Measurements from ENCODE around the gene PLEKHH1. TPM values are rescaled to one million over a fixed set of nuclear protein-coding genes. Genes with fewer than 3 reads are reported as not detected.
A peak's percentile ranks its signal among the peaks of the same experiment; 100 is the strongest.
"Not testable (repeated sequence)": the region's sequence is repeated elsewhere in the genome, so short reads cannot be mapped to it uniquely, and the experiment has no call there.

PLEKHH1 gene
- total and polyA plus RNA-seq, 4 donors = 0.46 to 2.4 (median 0.89) TPM

- 12% methylated on average over 19 of the region's 19 CpGs for WGBS
- Histone ChIP-seq H3K27me3 (ENCODE audit: control insufficient read depth in 4 of 4, insufficient read depth in 4 of 4, low read length in 3 of 4) (no peaks in the 10 kb centered on the region), H3K4me3 (ENCODE audit: low read depth in 1 of 3, low read length in 3 of 3) (peak overlapping the region; percentile 9 to 52 (median 51)), H3K4me1 (ENCODE audit: control insufficient read depth in 4 of 4, insufficient read depth in 4 of 4, low read length in 3 of 4) (peaks cover 0 to 14% (median 4%) of the 10 kb centered on the region in 4 donors), H3K27ac (ENCODE audit: low read depth in 1 of 2, low read length in 2 of 2) (no peak overlapping the region), H3K9ac (ENCODE audit: low read depth in 1 of 2, low read length in 2 of 2) (peak overlapping the region in 1 of 2 donors; percentile 19), H3K36me3 (ENCODE audit: control insufficient read depth in 4 of 4, insufficient read depth in 3 of 4, low read depth in 1 of 4, low read length in 3 of 4) (no peaks in the 10 kb centered on the region), H3K9me3 (ENCODE audit: control insufficient read depth in 4 of 4, low read length in 3 of 4) (no peaks in the 10 kb centered on the region)
- no peak for TF ChIP-seq YY1 (IDR thresholded peaks at IDR 0.05)
- TF ChIP-seq HNF4G (IDR thresholded peaks at IDR 0.05) = no peak
- TF ChIP-seq GABPA (IDR thresholded peaks at IDR 0.05 in 1 of 2, conservative IDR thresholded peaks at IDR 0.05 in 1 of 2) = no peak
- no peak for TF ChIP-seq RAD21 (IDR thresholded peaks at IDR 0.05)
- no peak for TF ChIP-seq ATF3 (IDR thresholded peaks at IDR 0.05)
- TF ChIP-seq NR2F2 (IDR thresholded peaks at IDR 0.05) = no peak
- no peak for TF ChIP-seq RXRA (IDR thresholded peaks at IDR 0.05)
- no peak for TF ChIP-seq EGR1 (IDR thresholded peaks at IDR 0.05; ENCODE audit: low read depth in 2 of 2)
- TF ChIP-seq FOXA1 (IDR thresholded peaks at IDR 0.05) = no peak
- TF ChIP-seq SP1 (IDR thresholded peaks at IDR 0.05) = no peak
- TF ChIP-seq TAF1 (conservative IDR thresholded peaks at IDR 0.05) = no peak
- TF ChIP-seq JUND (IDR thresholded peaks at IDR 0.05) = no peak
- no peak for DNase-seq (ENCODE audit: low spot score)
These were observed 87.2 kb downstream of the PLEKHH1 start for GRCh38 chr14:67620217-67620785.

GRCh38 chr14:67622675-67623074 lies 89.6 kb downstream of the PLEKHH1 start:
- H3K9ac ChIP-seq (ENCODE audit: low read depth in 1 of 2, low read length in 2 of 2) = no peak overlapping the region
- H3K27ac ChIP-seq (ENCODE audit: low read depth in 1 of 2, low read length in 2 of 2) = no peak overlapping the region

GRCh38 chr14:67623114-67623513 lies 90.0 kb downstream of the PLEKHH1 start:
- 52% methylated on average over 2 of the region's 2 CpGs for WGBS
- DNase-seq (ENCODE audit: low spot score) = no peak
- no peaks in the 10 kb centered on the region for H3K36me3 ChIP-seq (ENCODE audit: control insufficient read depth in 4 of 4, insufficient read depth in 3 of 4, low read depth in 1 of 4, low read length in 3 of 4)
- no peaks in the 10 kb centered on the region for H3K27me3 ChIP-seq (ENCODE audit: control insufficient read depth in 4 of 4, insufficient read depth in 4 of 4, low read length in 3 of 4)
- peaks cover 0 to 14% (median 4%) of the 10 kb centered on the region in 4 donors for H3K4me1 ChIP-seq (ENCODE audit: control insufficient read depth in 4 of 4, insufficient read depth in 4 of 4, low read length in 3 of 4)
- H3K9ac ChIP-seq (ENCODE audit: low read depth in 1 of 2, low read length in 2 of 2) = no peak overlapping the region
- no peak overlapping the region for H3K27ac ChIP-seq (ENCODE audit: low read depth in 1 of 2, low read length in 2 of 2)
- no peak for TF ChIP-seq RAD21 (IDR thresholded peaks at IDR 0.05)
- H3K9me3 ChIP-seq (ENCODE audit: control insufficient read depth in 4 of 4, low read length in 3 of 4) = no peaks in the 10 kb centered on the region
- no peak overlapping the region for H3K4me3 ChIP-seq (ENCODE audit: low read depth in 1 of 3, low read length in 3 of 3)

More at GRCh38 chr14:67622675-67623074, 89.6 kb downstream of the PLEKHH1 start:
- no peaks in the 10 kb centered on the region for H3K36me3 ChIP-seq (ENCODE audit: control insufficient read depth in 4 of 4, insufficient read depth in 3 of 4, low read depth in 1 of 4, low read length in 3 of 4)
- DNase-seq (ENCODE audit: low spot score) = no peak
- H3K4me3 ChIP-seq (ENCODE audit: low read depth in 1 of 3, low read length in 3 of 3) = no peak overlapping the region
- TF ChIP-seq SP1 (IDR thresholded peaks at IDR 0.05) = peak; percentile 19
- no peak for TF ChIP-seq FOXA2 (IDR thresholded peaks at IDR 0.05)
- no peaks in the 10 kb centered on the region for H3K9me3 ChIP-seq (ENCODE audit: control insufficient read depth in 4 of 4, low read length in 3 of 4)
- no peaks in the 10 kb centered on the region for H3K27me3 ChIP-seq (ENCODE audit: control insufficient read depth in 4 of 4, insufficient read depth in 4 of 4, low read length in 3 of 4)
- WGBS = 72% methylated on average over 4 of the region's 4 CpGs
- H3K4me1 ChIP-seq (ENCODE audit: control insufficient read depth in 4 of 4, insufficient read depth in 4 of 4, low read length in 3 of 4) = peaks cover 0 to 14% (median 4%) of the 10 kb centered on the region in 4 donors

- H3K36me3 ChIP-seq (ENCODE audit: control insufficient read depth in 4 of 4, insufficient read depth in 3 of 4, low read depth in 1 of 4, low read length in 3 of 4); H3K9me3 ChIP-seq (ENCODE audit: control insufficient read depth in 4 of 4, low read length in 3 of 4); H3K4me1 ChIP-seq (ENCODE audit: control insufficient read depth in 4 of 4, insufficient read depth in 4 of 4, low read length in 3 of 4); H3K4me3 ChIP-seq (ENCODE audit: low read depth in 1 of 3, low read length in 3 of 3); H3K27me3 ChIP-seq (ENCODE audit: control insufficient read depth in 4 of 4, insufficient read depth in 4 of 4, low read length in 3 of 4); DNase-seq (ENCODE audit: low spot score); H3K27ac ChIP-seq (ENCODE audit: low read depth in 1 of 2, low read length in 2 of 2); H3K9ac ChIP-seq (ENCODE audit: low read depth in 1 of 2, low read length in 2 of 2): not testable (repeated sequence)
- WGBS = 93% methylated on average over 1 of the region's 1 CpG
These were observed 93.0 kb downstream of the PLEKHH1 start for GRCh38 chr14:67626131-67626530.

Measured in liver (tissue), 9 donors.